Pulmonary artery endothelial cell (primary cell): Measurements from ENCODE around the gene PYCR2. TPM values are rescaled to one million over a fixed set of nuclear protein-coding genes. Genes with fewer than 3 reads are reported as not detected.
A peak's percentile ranks its signal among the peaks of the same experiment; 100 is the strongest.

Experiments used
- DNase-seq: peaks from one replicate; pipeline ENCODE4 v3.0.0-alpha.2; 2011; ENCODE audit warnings: low read depth, low spot score
- total RNA-seq: library from RNA; depleted of rRNA; stranded (reverse); fragments of >200 nt; gene quantifications from 2 replicates; pipeline ENCODE4 v1.2.3, GENCODE V29; 2014

The PYCR2 gene
- total RNA-seq, 1 donor from 2014 or later = 48.0 TPM

DNA sequence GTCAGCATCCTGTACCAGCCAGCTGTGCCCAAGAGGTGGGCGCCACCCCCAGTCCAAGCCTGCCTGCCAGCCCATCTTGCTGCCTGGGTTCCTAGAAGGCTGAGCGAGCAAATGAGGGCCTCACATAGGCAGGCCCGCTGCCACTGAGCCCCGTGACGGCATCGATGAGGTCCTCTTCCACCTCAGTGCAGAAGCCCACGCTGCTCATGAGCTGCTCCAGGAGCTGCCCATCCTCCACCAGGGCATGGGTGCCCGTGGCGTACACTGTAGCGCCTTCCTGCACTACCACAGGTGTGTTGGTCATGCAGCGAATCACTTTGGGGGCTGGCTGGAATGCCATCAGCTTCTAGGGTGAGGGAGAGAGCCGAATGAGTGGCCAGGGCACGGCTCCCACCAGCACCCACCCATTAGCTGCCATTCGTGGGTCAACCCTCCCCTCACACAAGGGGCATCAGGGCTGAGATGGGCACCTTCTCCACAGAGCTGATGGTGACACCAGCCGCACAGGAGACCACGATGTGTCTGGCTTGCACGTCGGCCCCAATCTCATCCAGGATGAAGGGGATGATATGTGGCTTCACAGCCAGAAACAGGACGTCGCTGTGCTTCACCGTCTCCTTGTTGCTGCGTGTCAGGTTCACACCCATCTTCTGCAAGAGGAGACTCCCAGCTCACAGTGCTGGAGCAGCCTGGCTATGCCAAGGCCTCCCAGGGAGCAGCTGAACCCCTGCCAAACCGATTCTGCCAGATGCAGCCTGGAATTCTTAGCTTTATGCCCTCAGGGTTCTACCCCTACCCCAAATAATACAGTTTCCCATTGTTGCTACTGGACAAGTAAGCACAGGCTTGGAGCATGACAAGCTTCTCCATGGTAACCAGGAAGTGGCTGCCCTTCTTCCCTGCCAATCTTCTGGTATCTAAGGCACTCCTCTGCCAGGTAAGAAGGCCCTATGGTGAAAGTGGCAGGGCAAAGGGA is 2.0 kb downstream of the PYCR2 start:
- no peak for DNase-seq

DNA sequence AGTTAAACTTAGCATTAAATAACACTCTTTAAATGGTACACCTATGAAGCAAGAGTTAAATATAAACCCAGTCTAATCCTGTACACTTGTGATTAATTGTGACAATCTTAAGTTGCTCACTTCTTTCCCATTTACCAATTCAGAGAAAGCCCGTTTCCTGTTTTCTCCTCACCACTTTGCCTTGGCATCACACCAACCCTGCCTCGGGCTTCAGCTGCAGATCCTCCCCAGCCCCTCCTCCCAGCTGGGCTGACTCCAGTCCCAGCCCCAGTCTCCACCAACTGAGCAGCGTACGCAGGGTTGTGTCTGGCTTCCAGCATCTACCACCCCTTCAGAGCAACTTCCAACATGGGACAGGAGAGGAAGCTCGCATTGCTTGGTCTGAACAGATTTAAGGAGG is 4.1 kb downstream of the PYCR2 start:
- DNase-seq = peak; percentile 79

DNA sequence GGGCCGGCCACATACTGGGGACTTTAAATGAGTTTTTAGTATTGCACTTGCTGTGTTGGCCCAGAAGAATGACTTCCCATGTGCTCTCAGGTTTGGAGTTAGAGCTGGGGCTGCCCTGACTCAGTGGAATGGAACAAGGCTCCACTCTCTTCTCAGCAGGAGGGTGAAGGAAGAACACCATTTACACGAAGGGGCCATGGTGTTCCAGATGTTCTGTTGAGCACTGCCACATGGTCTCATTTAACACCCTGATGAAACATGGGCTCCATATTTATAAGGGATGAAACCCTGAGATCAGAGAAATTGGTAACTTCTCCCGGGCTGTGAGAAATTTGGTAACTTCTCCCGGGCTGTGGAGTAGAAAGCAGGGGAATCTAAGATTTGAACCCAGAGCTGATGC is 5.8 kb downstream of the PYCR2 start:
- no peak for DNase-seq

DNA sequence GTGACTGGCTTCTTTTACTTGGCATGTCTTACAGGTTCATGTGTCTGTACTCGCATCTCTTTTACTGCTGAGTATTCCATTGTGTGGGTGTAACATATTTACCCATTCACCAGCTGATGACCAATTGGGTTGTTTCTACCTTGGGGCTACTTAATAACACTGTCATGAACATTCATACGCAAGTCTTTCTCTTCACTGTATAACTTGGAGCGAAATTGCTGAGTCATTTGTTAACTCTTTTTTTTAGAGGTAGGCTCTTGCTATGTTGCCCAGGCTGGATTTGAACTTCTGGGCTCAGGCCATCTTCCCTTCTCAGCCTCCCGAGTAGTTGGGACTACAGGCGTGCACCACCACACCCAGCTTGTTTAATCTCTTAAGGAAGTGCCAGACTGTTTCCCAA is 6.5 kb downstream of the PYCR2 start:
- no peak for DNase-seq

DNA sequence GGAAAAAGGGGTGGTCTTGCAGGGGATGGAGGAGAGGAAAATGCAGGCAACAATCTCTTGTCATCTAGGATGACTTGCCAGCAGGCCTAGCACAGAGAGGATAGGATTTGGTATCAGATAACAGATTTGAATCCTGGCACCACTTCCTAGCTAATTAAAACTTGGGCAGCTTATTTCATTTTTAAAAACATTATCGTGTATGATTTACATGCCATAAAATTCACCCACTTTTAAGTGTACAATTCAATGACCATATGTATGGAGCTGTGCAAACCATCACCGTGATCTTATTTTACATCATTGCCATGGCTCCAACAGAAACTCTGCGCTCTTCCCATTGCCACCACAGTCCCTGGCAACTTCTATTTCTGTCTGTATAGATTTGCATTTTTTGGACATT is 6.9 kb downstream of the PYCR2 start:
- DNase-seq = no peak

DNA sequence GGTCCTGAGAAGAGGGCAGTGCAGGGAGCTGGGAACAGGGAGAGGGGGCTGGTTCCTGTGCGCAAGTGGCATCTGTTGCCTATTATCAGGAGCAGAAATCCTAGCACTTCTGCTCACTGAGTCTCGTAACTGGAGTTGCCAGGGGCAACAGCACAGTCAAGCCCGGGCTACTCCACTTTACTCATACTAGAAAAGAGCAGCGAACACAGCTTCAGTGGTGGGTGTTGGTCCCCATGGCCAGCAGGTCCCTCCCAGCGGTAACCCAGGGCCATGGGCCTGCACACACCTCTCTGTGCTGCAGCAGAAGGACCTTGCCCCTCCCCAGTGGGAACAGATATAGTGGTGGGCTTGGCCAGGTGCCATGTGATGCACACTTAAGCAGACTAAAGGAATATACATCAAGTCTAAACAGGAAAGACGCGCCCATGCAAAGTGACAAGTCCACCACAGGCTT is 8.5 kb downstream of the PYCR2 start:
- no peak for DNase-seq

DNA sequence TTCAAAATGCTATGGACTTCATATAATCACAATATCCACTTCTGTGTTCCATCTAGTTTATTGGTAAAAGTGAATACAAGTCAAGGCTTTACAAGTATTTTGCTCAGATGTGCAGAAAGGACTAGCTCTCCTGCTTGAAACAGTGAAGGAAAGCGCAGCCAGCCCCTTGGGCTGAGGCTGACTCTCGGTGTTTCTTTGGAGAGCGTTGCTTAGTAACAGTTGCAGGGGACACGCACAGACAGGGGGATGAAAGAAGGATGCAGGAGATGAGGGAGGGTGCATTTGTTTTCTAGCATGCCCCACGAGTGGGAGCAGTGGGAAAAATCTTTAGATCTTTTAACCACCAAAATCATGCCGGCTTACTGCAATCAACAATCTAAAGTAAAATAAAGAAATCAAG is 9.1 kb downstream of the PYCR2 start:
- no peak for DNase-seq

DNA sequence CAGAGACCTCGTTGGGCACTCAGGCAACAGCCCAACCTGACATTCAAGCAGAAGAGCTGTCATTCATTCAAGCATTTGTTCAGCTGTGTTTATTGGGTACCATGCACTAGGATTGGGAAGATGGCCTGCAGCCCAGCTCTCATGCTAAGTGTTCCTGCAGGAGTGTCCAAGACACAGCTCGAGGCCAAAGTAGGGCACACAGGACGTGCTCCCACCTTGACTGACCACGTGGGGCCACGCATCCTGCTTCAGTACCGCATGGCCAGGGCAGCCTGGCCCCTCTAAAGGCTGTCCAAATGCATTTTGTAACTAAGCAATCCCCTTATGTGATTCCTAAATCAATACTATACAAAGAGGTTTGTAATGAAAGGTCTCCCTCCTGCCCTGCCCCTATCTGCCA is 9.7 kb downstream of the PYCR2 start:
- DNase-seq = no peak

DNA sequence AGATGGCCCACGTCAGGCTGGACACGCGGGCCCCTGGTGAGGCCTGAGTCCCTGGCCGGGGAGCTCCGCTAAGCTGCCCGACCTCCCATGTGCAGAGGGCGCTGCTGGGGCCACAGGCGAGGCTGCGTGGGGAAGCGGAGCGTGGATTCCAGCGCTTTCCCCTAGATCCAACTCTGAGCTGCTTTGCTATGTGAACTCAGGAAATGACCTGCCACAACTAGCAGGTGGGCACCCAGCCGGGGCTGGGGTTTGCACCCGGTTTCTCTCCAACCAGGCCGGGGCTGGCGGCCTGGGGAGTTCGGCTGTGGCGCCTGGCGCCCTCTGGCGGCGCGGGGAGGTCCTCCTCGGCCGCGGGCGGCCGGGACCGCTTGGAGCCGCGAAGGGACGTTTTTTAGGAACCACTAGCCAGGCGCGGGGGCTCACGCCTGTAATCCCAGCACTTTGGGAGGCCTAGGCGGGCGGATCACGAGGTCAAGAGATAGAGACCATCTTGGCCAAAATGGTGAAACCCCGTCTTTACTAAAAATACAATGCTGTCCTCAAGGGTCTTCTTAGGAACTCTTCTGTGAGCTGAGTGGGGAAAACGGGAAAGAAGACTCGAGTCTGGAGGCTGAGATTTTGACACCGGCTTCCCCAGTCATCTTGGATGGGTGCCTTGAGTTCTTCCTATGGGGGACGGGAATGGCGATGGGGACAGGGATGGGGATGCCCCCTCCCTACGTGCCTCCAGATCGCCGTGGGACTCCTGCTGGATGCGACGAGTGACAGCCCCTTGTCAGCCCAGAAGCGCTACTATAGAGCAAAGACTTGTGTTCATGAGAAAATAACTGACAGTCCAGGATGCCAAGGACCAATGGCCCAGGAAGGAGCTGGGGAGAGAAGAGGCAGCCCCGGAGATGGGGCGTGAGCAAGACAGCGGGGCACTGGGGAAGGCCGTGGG is 12.6 kb downstream of the PYCR2 start:
- DNase-seq = no peak

DNA sequence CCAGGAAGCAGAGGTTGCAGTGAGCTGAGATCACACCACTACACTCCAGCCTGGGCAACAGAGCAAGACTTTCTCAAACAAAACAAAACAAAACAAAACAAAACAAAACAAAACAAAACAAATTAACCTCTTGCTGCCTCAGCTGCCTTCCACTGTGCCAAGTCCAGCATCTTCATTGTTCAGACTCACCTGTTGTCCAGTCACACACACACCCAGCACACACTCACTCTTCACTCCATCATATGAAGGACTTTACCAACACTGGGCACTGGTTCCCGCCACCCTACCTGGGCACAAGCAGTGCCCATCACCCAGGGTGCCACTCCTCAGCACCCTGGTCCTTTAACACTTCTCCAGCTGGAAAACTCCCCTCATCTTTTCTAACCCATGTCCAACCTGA is 14.6 kb downstream of the PYCR2 start:
- no peak for DNase-seq

DNA sequence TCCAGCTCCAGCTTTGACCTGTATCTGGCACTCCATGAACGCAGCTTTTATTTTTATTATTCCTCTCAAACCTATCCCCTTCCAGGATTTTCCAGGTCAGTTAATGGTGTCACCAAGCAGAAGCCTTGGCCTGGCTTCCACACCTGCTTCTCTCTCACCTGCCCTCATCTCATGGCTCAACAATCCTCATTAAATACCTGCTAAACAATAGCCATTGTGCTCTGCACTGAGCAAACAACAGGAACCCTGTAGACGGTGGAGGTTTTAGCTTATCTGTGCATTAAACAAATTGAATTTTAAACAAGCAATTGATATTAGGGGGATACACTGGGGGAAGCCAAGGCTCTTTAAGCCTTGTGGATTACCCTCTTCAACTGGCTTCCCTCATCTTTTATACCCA is 15.3 kb downstream of the PYCR2 start:
- no peak for DNase-seq

DNA sequence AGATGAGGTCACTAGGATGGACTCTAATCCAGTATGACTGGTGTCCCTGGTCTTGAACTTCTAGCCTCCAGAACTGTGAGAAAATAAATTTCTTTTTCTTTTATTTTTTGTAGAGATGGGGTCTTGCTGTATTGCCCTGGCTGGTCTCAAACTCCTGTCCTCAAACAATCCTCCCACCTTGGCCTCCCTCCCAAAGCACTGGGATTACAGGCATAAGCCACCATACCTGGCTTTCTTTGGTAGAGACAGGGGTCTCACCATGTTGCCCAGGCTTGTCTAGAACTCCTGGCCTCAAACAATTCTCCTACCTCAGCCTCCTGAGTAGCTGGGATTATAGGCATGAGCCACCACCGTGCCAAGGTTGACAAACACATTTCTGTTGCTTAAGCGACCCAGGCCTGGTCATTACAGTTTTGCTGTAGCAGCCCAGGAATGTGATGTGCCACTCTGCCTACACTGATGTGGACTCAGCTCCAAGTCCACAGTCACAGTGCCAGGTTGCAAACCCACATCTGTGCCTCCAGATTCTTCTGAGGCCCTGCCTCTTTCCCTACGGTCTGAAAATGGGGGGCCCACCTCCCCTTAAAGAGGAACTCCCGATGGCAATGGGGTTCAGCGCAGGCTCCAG is 15.9 kb downstream of the PYCR2 start:
- DNase-seq = no peak

DNA sequence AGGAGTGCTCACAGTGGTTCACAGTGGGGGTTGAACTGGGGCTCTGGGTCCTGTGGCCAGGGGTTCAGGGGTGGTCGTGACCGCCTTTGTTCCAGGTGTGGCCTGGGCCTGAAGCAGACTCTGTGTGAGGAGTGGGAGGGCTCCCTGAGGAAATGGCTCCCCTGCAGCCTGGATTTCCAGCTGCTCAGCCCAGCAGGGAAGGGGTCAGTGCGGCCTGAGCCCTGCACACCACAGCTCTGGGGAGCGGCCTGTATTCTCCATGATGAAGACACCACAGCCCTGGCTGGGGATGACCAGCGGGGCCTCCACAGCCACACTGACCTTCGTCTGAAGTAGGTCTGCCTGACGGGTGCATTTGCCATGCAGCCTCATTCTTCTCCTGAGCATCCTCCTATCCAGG is 16.7 kb downstream of the PYCR2 start:
- DNase-seq = no peak

DNA sequence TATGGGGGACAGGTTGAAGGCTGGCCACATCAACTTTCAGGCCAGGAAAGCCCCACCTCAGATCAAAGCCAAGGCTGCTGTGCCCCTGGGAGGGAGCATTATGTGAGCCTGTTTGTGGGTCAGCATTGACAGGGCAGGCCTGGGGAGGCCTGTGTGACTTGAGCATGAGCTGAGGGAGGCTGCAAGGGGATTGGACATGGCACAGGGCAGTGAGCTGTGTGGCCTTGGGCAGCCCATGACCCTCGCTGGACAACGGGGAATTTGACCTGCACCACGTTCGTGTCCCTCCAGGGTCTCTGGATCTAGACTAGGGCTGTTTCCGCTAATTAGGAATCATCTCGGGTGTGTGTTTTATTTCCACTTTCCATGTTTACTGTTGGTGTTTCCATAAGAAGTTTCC is 17.6 kb downstream of the PYCR2 start:
- no peak for DNase-seq

DNA sequence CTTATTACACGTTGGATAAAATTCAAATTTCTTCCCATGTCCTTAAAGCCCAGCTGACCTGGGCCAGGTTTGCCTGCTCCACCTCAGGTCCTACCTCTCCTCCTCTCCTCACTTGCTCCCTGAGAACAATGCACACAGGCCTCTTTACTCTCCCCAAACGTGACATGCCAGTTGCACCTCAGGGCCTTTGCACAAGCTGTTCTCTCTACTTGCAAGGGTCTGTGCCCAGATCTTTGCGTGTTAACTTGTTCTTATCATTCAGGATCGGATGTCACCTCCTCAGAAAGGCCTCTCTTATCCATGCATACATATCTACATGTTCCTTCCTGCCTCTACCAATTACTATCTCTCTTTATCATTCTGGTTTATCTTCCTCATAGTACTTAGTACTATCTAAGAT is 20.4 kb downstream of the PYCR2 start:
- no peak for DNase-seq

DNA sequence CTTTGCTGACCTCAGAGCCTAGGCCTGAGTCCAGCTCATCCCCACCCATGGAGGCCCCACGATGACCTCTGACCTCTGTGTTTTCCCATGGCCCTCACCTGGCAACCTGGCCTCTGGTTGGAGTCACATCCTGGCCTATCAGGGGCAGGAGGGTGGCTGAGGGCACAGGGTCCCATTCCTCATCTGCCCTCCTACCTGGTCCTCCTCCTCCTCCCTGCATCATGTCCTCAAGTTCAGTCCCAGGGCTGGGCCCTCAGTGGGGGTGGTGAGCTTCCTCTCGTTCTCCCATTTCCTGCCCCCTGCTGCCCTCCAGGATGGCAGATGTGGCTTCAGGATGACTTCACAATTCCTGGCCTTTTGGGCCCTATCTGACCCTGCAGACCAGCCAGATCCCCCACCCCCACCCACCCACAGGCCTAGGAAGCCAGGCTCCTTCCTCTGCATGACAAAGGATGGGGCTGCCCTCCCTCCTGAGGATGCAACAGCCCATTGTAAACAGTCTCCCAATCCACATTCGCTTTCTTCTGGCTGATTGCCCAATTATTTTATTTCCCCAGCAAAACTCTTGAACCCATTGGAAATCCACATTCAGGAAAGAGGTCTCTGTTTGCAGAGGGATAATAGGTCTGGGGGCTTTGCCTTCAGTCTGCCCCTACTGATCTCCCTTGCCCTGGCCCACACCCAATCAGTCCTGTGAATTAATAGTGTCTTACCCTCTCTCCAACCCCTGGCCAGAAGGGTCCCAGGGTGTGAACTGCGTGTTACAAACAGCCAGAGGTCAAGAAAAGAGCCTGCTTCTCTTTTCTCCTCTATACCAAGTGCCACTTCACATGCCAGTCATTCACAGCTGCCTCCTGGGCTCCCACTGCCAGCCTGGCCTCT is 24.8 kb downstream of the PYCR2 start:
- DNase-seq = no peak

DNA sequence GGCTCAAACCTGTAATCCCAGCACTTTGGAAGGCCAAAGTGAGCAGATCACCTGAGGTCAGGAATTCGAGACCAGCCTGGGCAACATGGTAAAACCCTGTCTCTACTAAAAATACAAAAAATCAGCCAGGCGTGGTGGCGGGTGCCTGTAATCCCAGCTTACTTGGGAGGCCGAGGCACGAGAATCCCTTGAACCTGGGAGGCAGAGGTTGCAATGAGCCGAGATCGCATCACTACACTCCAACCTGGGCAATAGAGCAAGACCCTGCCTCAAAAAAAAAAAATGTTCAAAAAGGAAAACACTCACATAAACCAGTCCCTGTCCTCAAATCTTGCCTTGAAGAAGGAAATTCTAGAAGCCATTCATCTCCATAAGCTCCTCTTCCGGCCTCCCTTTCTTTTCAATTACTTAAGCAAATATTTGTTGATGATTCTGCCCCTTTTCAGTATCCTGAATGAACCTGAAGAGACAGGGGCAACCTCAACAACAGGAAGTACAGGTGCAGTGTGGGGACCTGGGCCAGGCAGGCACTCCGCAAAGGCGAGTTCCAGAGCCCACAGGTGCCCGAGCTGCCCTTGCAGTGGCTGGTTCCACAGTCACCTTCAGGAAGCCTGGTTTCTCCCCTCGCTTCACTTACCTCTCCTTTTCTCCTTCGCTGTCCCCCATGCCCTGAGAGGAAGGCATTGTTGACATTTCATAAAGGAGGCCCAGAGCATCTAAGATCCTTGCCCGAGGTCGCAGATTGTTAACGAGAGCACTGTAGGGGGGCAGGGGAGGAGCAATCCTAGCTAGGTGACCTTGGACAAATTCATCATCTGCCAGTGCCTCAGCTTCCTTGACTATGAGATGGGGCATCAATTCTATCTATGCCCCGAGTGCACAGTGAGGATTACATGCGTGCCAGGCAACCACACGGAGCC is 26.2 kb downstream of the PYCR2 start:
- DNase-seq = no peak

DNA sequence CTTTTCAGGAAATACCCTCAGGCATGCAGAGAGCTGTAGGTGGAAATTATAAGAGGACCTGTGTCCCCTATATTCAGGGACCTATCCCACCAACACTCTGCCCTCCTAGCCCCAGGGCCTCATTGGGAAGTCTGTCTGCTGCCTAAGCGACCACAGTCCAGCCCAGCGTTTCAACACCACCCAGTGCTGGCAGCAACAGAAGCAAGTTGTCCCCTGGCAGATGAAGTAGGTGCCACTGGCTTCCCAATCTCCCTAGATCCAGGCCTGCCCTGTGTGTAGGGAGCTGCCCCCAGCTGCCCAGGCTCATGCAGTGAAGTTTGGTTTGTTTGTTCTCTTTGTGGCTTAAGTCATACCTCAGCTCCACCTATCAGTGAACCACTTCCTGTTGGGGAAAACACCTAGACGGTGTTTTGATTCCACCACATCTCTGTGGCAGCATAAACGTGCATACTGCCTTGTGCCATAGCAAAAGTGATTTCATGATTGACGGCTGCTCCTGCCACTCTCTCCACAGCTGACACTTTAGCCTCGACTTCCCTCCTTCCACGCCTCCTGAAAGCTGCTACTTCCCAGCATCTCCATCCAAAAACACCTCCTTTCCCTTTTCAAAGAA is 27.0 kb downstream of the PYCR2 start:
- no peak for DNase-seq

DNA sequence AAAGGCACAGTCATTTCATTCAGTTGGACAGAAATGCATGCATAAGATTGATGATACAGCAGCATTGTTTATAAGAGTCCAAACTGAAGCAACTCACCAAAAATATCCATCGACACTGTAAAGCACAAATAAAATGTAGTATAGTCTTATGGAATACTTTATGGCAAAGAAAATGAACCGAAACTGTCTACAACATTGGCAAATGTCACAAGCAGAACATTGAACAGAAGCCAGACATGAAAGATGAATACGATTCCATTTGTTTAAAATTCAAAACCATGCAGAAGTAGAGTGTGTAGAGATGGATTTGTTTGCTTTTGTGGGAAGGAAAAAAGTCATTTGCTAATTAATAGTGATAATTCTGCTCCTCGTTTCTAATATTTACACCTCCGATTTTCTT is 27.6 kb downstream of the PYCR2 start:
- no peak for DNase-seq
